Body of pancreas (tissue), 4 donors: ENCODE results near the gene TSPAN32. TPM values are rescaled to one million over a fixed set of nuclear protein-coding genes. Genes with fewer than 3 reads are reported as not detected.

Experiments used
- ATAC-seq: fragments of 150-250 bp; one replicate; pipeline ENCODE4 v1.9.1; 2016
- DNase-seq, 4 donors: peaks; one replicate each; pipeline ENCODE4 v3.0.0-alpha.2; 2019
- H3K27ac ChIP-seq, 4 donors: fragments of 200-600 bp; sonication (generic); 1 replicate in 3 of 4; 2 replicates in 1 of 4; pipeline versions ENCODE4 v1.5.1 to v1.6.1; 2016 to 2019; ENCODE audit warnings: mild to moderate bottlenecking in 1 of 4, mixed read lengths in 1 of 4, moderate library complexity in 1 of 4
- H3K27me3 ChIP-seq, 2 donors: fragments of 200-600 bp; sonication (generic); one replicate each; pipeline ENCODE4 v1.6.0; 2016; ENCODE audit warnings: mild to moderate bottlenecking in 1 of 2
- H3K36me3 ChIP-seq, 2 donors: fragments of 200-600 bp; sonication (generic); replicated peaks in 1 of 2; 2 replicates each; pipeline ENCODE4 v1.5.1; 2016; ENCODE audit warnings: low read depth in 2 of 2; ENCODE audit not compliant: insufficient read depth in 1 of 2
- H3K4me1 ChIP-seq: fragments of 200-600 bp; sonication (generic); one replicate; pipeline ENCODE4 v1.6.0; 2016
- H3K4me3 ChIP-seq, 2 donors: fragments of 200-600 bp; sonication (generic); 1 replicate in 1 of 2; 2 replicates in 1 of 2; pipeline ENCODE4 v1.5.1; 2016 to 2019
- H3K9me3 ChIP-seq, 3 donors: fragments of 200-600 bp; sonication (generic); 1 replicate in 2 of 3; 2 replicates in 1 of 3; pipeline ENCODE4 v1.5.1; 2016
- CTCF ChIP-seq, 7 experiments: fragments of 450-650 bp in 4 of 7; fragments of 200-600 bp in 3 of 7; sonication (generic) in 3 of 7; IDR thresholded peaks; one replicate each; pipeline ENCODE4 v1.5.1; 2016 to 2019; ENCODE audit warnings: antibody characterized with exemption in 7 of 7
- POLR2A ChIP-seq, 3 donors: fragments of 450-650 bp; IDR thresholded peaks; one replicate each; pipeline ENCODE4 v1.6.1; 2016; ENCODE audit warnings: antibody characterized with exemption in 3 of 3, mild to moderate bottlenecking in 2 of 3
- WGBS, 2 donors: methylation state at CpG; one replicate each; pipeline ENCODE4 v1.1.5; 2017; 5-methylcytosine and 5-hydroxymethylcytosine counted together
- intact Hi-C: fragments of 100-400 bp; cut with DNase I; formaldehyde crosslinking; loops from one replicate; pipeline ENCODE4 v1.15.1; 2023
- small RNA-seq: library from RNA; depleted of rRNA; stranded (forward); fragments of <200 nt; gene quantifications from one replicate; pipeline ENCODE3, GENCODE V24; 2016
- total RNA-seq, 2 donors: library from RNA; depleted of rRNA; stranded (reverse); fragments of >200 nt; gene quantifications; one replicate each; pipeline ENCODE4 v1.1.0, GENCODE V29; 2016

The TSPAN32 gene
- total RNA-seq, 2 donors from 2014 or later: 5.9 TPM; not detected in 1

- Histone ChIP-seq H3K9me3 (no peaks in the 10 kb centered on the region), H3K27ac (no peak overlapping the region), H3K27me3 (no peaks in the 10 kb centered on the region), H3K36me3 (no peaks in the 10 kb centered on the region), H3K4me3 (no peak overlapping the region), H3K4me1 (peaks cover 6% of the 10 kb centered on the region)
- 79 to 85% methylated on average over 13 of the region's 17 CpGs for WGBS, 2 donors
- ATAC-seq: no peak
- intact Hi-C loops: no loop called here
- TF ChIP-seq POLR2A (IDR thresholded peaks at IDR 0.05): no peak
- no peak for TF ChIP-seq CTCF (IDR thresholded peaks at IDR 0.05)
- DNase-seq: no peak
Observed at GRCh38 chr11:2367266-2368160, 65.7 kb downstream of the TSPAN32 start.

Small RNA genes within 50 kb of the gene (small RNA-seq; reads per million reads assigned to genes)
- gene RNU6-878P: not detected

Other genes starting within 250 kb of the TSPAN32 start
- gene IGF2, start 162.6 kb upstream of the TSPAN32 start, total RNA-seq: 10 to 100 TPM; 10.6 to 84.0 TPM
- over 10,000 TPM in 1 of 2 donors, 1,000 to 10,000 TPM in 1; 1,947 to 16,276 TPM for gene INS, start 140.8 kb upstream of the TSPAN32 start, total RNA-seq
- under 1 TPM in 1 of 2 donors, not detected in 1; 0.66 TPM for gene TH, start 130.2 kb upstream of the TSPAN32 start, total RNA-seq
- gene ASCL2, start 31.4 kb upstream of the TSPAN32 start, total RNA-seq: 1 to 10 TPM in 1 of 2 donors, not detected in 1; 3.0 TPM
- gene C11orf21, start 95 bp upstream of the TSPAN32 start, total RNA-seq: under 1 TPM; 0.26 to 0.33 TPM
- gene CD81, start 75.3 kb downstream of the TSPAN32 start, total RNA-seq: 100 to 1,000 TPM; 217 to 332 TPM
- 10 to 100 TPM; 21.5 to 25.7 TPM for gene TSSC4, start 98.7 kb downstream of the TSPAN32 start, total RNA-seq
- 1 to 10 TPM in 1 of 2 donors, under 1 TPM in 1; under 0.01 to 2.6 TPM for gene TRPM5, start 142.5 kb downstream of the TSPAN32 start, total RNA-seq
- 10 to 100 TPM; 38.9 to 46.1 TPM for gene KCNQ1, start 143.0 kb downstream of the TSPAN32 start, total RNA-seq